Testis (tissue), 2 donors: ENCODE data around the gene EXOC4.

Source experiments
- POLR2A ChIP-seq: fragments of 450-650 bp; IDR thresholded peaks from one replicate; pipeline ENCODE4 v1.6.1; 2017; ENCODE audit warnings: antibody characterized with exemption, mild to moderate bottlenecking, moderate library complexity
- TF ChIP-seq, protein P1 (sequence below), 3 experiments: fragments of 450-650 bp in 2 of 3; fragments of 200-600 bp in 1 of 3; sonication (generic) in 1 of 3; IDR thresholded peaks; one replicate each; pipeline ENCODE4 v1.5.1; 2016 to 2019; ENCODE audit warnings: antibody characterized with exemption in 3 of 3, mild to moderate bottlenecking in 2 of 3, moderate library complexity in 1 of 3

DNA sequence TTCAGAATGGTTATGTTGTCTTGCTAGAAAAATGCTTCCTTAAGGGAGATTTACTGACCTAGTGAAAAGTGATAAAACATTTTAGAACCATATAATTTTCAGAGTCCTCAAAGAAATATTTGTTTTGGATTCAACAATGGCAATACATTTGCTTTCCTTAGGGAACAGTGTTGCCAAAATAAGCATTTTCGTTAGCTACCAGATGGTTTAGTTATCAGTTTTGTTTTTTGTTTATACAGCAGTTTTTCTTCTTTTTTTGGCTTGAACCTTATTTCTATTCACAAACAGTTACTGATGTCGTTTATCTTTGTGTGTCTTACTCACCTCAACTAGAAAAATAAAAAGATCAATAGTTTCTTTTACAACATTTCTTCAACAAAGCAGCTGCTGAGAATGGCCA is 48.6 kb downstream of the EXOC4 start:
- TF ChIP-seq, protein P1, sequence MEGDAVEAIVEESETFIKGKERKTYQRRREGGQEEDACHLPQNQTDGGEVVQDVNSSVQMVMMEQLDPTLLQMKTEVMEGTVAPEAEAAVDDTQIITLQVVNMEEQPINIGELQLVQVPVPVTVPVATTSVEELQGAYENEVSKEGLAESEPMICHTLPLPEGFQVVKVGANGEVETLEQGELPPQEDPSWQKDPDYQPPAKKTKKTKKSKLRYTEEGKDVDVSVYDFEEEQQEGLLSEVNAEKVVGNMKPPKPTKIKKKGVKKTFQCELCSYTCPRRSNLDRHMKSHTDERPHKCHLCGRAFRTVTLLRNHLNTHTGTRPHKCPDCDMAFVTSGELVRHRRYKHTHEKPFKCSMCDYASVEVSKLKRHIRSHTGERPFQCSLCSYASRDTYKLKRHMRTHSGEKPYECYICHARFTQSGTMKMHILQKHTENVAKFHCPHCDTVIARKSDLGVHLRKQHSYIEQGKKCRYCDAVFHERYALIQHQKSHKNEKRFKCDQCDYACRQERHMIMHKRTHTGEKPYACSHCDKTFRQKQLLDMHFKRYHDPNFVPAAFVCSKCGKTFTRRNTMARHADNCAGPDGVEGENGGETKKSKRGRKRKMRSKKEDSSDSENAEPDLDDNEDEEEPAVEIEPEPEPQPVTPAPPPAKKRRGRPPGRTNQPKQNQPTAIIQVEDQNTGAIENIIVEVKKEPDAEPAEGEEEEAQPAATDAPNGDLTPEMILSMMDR (IDR thresholded peaks at IDR 0.05): no peak
- no peak for TF ChIP-seq POLR2A
